H1 (cell line): ENCODE results near the gene CGGBP1. TPM values are rescaled to one million over a fixed set of nuclear protein-coding genes. Genes with fewer than 3 reads are reported as not detected.

Experiments used
- ASH2L ChIP-seq: fragments of 200-600, 300-600 bp; sonication (generic); IDR thresholded peaks from one replicate; pipeline ENCODE4 v1.7.1; 2017; ENCODE audit warnings: low read length
- ATF2 ChIP-seq: IDR thresholded peaks from 2 replicates; pipeline ENCODE4 v1.6.1; 2012; ENCODE audit warnings: low read length, inconsistent platforms
- CTCF ChIP-seq, 3 experiments: IDR thresholded peaks; 1 replicate in 2 of 3; 2 replicates in 1 of 3; pipeline versions ENCODE4 v1.5.1 to v1.6.1; 2011; ENCODE audit warnings: low read length in 3 of 3, mild to moderate bottlenecking in 3 of 3, inconsistent platforms in 2 of 3, low read depth in 1 of 3, moderate library complexity in 1 of 3; ENCODE audit not compliant: insufficient read depth in 1 of 3; ENCODE audit errors: control extremely low read depth in 1 of 3
- MAFK ChIP-seq: IDR thresholded peaks from 2 replicates; pipeline ENCODE4 v1.6.1; 2012; ENCODE audit warnings: low read depth, mild to moderate bottlenecking, improper control_type of control experiment, low read length
- SP1 ChIP-seq: IDR thresholded peaks from 2 replicates; pipeline ENCODE4 v1.6.1; 2011; ENCODE audit warnings: low read depth, low read length
- polyA plus RNA-seq, 7 experiments: library from polyadenylated mRNA; depleted of rRNA in 3 of 7; stranded (reverse) in 5 of 7; unstranded in 2 of 7; fragments of >200 nt in 5 of 7; fragments of 200-250 nt in 2 of 7; gene quantifications; 1 replicate in 5 of 7; 2 replicates in 1 of 7; 4 replicates in 1 of 7; pipeline versions ENCODE4 v1.2.1 to v1.2.3, GENCODE V29; 2011 to 2013; ENCODE audit warnings: missing spikeins in 2 of 7, mixed read lengths in 2 of 7
- total RNA-seq: library from RNA; stranded (reverse); fragmentation: NEBNext Ultra II Directional; extraction: Animal tissue kit (Norgen Biotek cat#: 25700); gene quantifications from 2 replicates; pipeline ENCODE4 v1.2.1, GENCODE V29; 2021

The CGGBP1 gene
- total and polyA plus RNA-seq, 2 of the 8 experiments (the other 6 are each of a cell fraction or from before 2014, with no cell fraction given): 22.9 to 61.4 TPM

- TF ChIP-seq CTCF (IDR thresholded peaks at IDR 0.05; ENCODE audit: control extremely low read depth in 1 of 3, insufficient read depth in 1 of 3, low read depth in 1 of 3, low read length in 3 of 3) (no peak), ASH2L (no peak), MAFK (no peak), SP1 (no peak), ATF2 (no peak)
These were observed 14.4 kb downstream of the CGGBP1 start (continued) for GRCh38 chr3:88044411-88044810.
